Measurements from ENCODE around the gene INS.

INS gene

DNA sequence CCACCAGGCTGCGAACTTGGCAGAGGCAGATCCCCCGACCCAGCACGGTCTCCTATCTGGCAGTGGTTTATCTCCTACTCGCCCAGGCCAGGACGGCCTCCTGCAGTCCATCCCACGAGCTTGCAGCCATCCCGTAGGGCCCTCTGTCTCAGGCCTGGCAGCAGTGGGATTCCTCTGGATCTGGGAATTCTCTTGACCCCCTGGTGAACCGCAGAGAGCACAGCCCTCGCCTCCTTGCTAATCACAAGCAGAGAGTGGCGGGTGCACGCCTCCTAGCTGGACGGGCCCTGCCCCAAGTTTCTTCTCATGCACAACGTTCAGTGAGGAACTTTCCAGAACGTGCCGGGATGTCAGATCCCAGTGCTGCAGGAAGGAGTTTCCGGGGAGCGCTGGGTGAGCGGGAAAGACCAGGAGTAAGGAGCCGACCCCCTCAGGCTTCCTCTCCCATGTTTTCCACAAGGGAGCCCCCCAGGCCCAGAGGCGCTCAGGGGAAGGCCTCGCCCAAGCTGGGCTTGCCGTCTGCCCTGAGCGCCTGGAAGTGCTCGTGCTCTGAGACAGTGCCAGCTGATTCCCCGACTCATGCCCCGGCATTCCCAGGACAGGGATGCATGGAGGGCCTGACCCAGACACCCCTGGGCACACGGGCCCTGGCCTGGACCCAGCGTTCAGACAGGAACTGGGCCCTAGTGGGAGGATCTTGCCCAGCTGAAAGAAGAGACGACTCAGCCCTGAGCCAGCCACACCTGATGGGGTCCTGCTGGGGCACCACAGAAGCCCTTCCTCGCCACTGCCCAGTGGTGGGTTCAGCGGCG lies 46.4 kb downstream of the INS start:
- DNase-seq (ENCODE audit: low read depth), result no peak

- no peak for DNase-seq (ENCODE audit: low read depth)
These were observed 47.2 kb downstream of the INS start for GRCh38 chr11:2113776-2114175.

GRCh38 chr11:2110521-2110920 lies 50.5 kb downstream of the INS start:
- DNase-seq (ENCODE audit: low read depth), result no peak
